Measurements from ENCODE around the gene DCHS1. TPM values are rescaled to one million over a fixed set of nuclear protein-coding genes. Genes with fewer than 3 reads are reported as not detected.
A peak's percentile ranks its signal among the peaks of the same experiment; 100 is the strongest.

The DCHS1 gene
- total RNA-seq, 6 donors from 2014 or later = 9.2 to 32.2 (median 12.8) TPM

DNA sequence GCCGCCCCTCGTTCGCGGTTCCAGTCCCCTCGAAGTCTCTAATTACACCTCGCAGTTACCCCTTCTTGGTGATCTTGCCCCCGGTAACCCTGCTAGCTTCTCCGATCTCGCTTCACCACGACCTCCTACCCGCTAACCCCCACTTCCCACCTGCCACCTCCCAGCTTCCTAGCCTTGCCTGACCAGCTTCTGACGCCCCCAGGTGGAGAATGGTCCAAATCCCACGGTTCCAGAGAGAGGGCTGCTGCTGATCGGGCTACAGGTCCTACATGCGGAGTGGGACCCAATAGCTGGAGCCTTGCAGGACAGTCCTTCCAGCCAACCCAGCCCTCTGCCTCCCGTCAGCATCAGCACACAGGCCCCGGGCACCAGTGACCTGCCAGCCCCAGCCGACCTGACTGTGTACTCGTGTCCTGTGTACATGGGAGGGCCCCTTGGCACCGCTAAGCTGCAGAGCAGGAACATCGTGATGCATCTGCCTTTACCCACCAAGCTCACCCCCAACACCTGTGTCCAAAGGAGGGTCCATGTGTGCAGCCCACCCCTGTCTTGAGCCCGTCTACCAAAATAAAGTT is 84.1 kb downstream of the DCHS1 start:
- Histone ChIP-seq H3K4me3 (no peak overlapping the region), H3K27ac (no peak overlapping the region), H3K36me3 (no peaks in the 10 kb centered on the region), H3K9me3 (no peaks in the 10 kb centered on the region), H3K27me3 (no peaks in the 10 kb centered on the region), H3K4me1 (peaks cover 0 to 18% (median 3%) of the 10 kb centered on the region in 4 donors)
- DNase-seq (peak in 1 of 2 donors; percentile 56), ATAC-seq (ENCODE audit: low FRiP score in 2 of 2) (peak in 1 of 2 donors; percentile 7)
- TF ChIP-seq CTCF (IDR thresholded peaks at IDR 0.05) (no peak), POLR2AphosphoS5 (IDR thresholded peaks at IDR 0.05) (no peak), EP300 (IDR thresholded peaks at IDR 0.05) (no peak), POLR2A (IDR thresholded peaks at IDR 0.05) (no peak)
- 59 to 89% methylated on average over 18 to 22 of the region's 22 CpGs for WGBS, 2 donors

Other genes starting within 250 kb of the DCHS1 start
- gene APBB1, start 236.7 kb downstream of the DCHS1 start, total RNA-seq = 10 to 100 TPM; 30.4 to 66.8 (median 40.0) TPM
- 1 to 10 TPM in 5 of 6 donors, under 1 TPM in 1; 0.67 to 3.6 (median 2.6) TPM for gene HPX, start 214.8 kb downstream of the DCHS1 start, total RNA-seq
- gene TRIM3, start 181.9 kb downstream of the DCHS1 start, total RNA-seq = 10 to 100 TPM; 21.4 to 63.9 (median 28.7) TPM
- gene ARFIP2, start 174.5 kb downstream of the DCHS1 start, total RNA-seq = 10 to 100 TPM; 41.7 to 80.7 (median 54.6) TPM
- gene TIMM10B, start 174.3 kb downstream of the DCHS1 start, total RNA-seq = 10 to 100 TPM; 21.0 to 53.0 (median 42.6) TPM
- 10 to 100 TPM; 10.5 to 79.6 (median 21.6) TPM for gene DNHD1, start 158.5 kb downstream of the DCHS1 start, total RNA-seq
- 10 to 100 TPM; 13.4 to 25.2 (median 22.1) TPM for gene RRP8, start 52.2 kb downstream of the DCHS1 start, total RNA-seq
- gene ILK, start 52.0 kb downstream of the DCHS1 start, total RNA-seq = 100 to 1,000 TPM; 130 to 191 (median 146) TPM
- gene TAF10, start 43.6 kb downstream of the DCHS1 start, total RNA-seq = 100 to 1,000 TPM in 3 of 6 donors, 10 to 100 TPM in 3; 60.8 to 153 (median 96.5) TPM
- gene TPP1, start 36.4 kb downstream of the DCHS1 start, total RNA-seq = 100 to 1,000 TPM in 4 of 6 donors, 10 to 100 TPM in 2; 71.6 to 240 (median 145) TPM
- gene MRPL17, start 27.5 kb upstream of the DCHS1 start, total RNA-seq = 10 to 100 TPM; 12.6 to 49.2 (median 22.8) TPM
- under 1 TPM in 3 of 6 donors, not detected in 3; 0.13 to 0.59 (median 0.15) TPM for gene OR2AG2, start 116.2 kb upstream of the DCHS1 start, total RNA-seq
- not detected for gene OR2AG1, start 127.2 kb upstream of the DCHS1 start, total RNA-seq
- gene OR6A2, start 143.9 kb upstream of the DCHS1 start, total RNA-seq = 1 to 10 TPM in 1 of 6 donors, under 1 TPM in 4, not detected in 1; 0.06 to 1.0 (median 0.15) TPM
- gene OR10A5, start 189.9 kb upstream of the DCHS1 start, total RNA-seq = not detected
- not detected for gene OR10A2, start 207.2 kb upstream of the DCHS1 start, total RNA-seq
- gene OR10A4, start 220.8 kb upstream of the DCHS1 start, total RNA-seq = not detected
- gene OR2D2, start 236.7 kb upstream of the DCHS1 start, total RNA-seq = 1 to 10 TPM in 2 of 6 donors, under 1 TPM in 1, not detected in 3; 0.46 to 4.2 (median 1.5) TPM

Measured in upper lobe of left lung (tissue), 6 donors.